H7 (cell line): ENCODE data around the gene BLOC1S4. TPM values are rescaled to one million over a fixed set of nuclear protein-coding genes. Genes with fewer than 3 reads are reported as not detected.

Experiments
- total RNA-seq: library from RNA; depleted of rRNA; stranded (reverse); fragments of >200 nt; shearing (Covaris generic); gene quantifications from 2 replicates; pipeline ENCODE4 v1.2.3, GENCODE V29; 2014; rRNA removed

BLOC1S4 gene
- total RNA-seq, 1 experiment from 2014 or later = 39.7 TPM

Other genes with a start within 250 kb of the BLOC1S4 start
- gene PPP2R2C, start 243.6 kb upstream of the BLOC1S4 start, total RNA-seq = 7.2 and 7.6 TPM in 2 replicates
- gene MAN2B2, start 141.0 kb upstream of the BLOC1S4 start, total RNA-seq = 3.4 and 4.4 TPM in 2 replicates
- gene MRFAP1, start 75.5 kb upstream of the BLOC1S4 start, total RNA-seq = 82.2 and 83.2 TPM in 2 replicates
- gene S100P, start 22.3 kb upstream of the BLOC1S4 start, total RNA-seq = not detected in 2 replicates
- 49.0 and 52.5 TPM in 2 replicates for gene MRFAP1L1, start 6.3 kb upstream of the BLOC1S4 start, total RNA-seq
- gene KIAA0232, start 66.6 kb downstream of the BLOC1S4 start, total RNA-seq = 11.5 and 15.9 TPM in 2 replicates
- 55.8 and 58.3 TPM in 2 replicates for gene TBC1D14, start 193.7 kb downstream of the BLOC1S4 start, total RNA-seq